ENCODE results near the gene CCDC167.

DNA sequence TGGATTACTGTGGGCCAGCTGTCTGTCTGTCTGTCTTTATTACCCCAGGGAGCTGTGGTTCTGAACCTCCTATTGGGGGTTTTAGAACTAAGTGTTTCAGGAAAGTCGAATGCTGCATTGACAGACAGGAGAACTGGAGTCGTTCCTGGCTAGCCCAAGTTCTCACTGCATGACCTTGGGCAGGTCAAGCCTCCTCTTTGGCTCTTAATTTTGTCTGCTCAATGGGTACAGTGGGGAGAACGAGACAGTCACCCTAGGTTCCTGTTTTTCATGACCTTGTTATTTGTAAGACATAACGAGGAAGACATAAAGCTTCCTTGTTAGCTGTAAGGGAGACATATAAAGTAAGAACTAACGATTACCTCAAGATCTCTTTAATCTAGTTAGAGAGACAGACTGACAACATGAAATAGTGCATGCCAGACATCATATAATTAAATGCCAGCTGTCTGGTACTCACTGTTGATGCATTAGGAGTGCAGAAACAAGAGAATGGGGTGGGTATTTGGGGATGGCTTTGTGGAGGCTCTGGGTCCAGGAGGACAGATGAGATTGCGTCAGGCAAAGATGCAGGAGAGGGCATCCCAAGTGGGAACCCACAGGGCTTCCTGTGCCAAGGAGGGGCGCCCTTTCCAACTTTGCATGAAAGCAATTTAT, 3.7 kb upstream of the CCDC167 start:
- TF ChIP-seq POLR2A (IDR thresholded peaks at IDR 0.05) (no peak), CTCF (IDR thresholded peaks at IDR 0.05) (no peak)

All from uterus (tissue), 2 donors.